Measurements from ENCODE around the gene SALL1.

The SALL1 gene

GRCh38 chr16:51107742-51108141 is 43.3 kb downstream of the SALL1 start:
- DNase-seq: no peak

GRCh38 chr16:51106535-51106934 is 44.5 kb downstream of the SALL1 start:
- DNase-seq: no peak

GRCh38 chr16:51103590-51103989 is 47.5 kb downstream of the SALL1 start:
- DNase-seq: no peak

GRCh38 chr16:51097729-51098128 is 53.3 kb downstream of the SALL1 start:
- DNase-seq: no peak

- no peak for DNase-seq
Measured at GRCh38 chr16:51095890-51096626, 55.0 kb downstream of the SALL1 start.

GRCh38 chr16:51095084-51095881 is 55.8 kb downstream of the SALL1 start:
- DNase-seq: no peak

- no peak for DNase-seq
Measured at GRCh38 chr16:51093726-51094280, 57.3 kb downstream of the SALL1 start.

Measured in NCI-H1436 treated with DMSO at 0.1 percent for 48 hours (cell line).